HepG2 (cell line): ENCODE measurements around the gene TAF13. TPM values are rescaled to one million over a fixed set of nuclear protein-coding genes. Genes with fewer than 3 reads are reported as not detected.

Experiments
- ASH2L ChIP-seq: fragments of 300-600, 200-600 bp; sonication (generic); IDR thresholded peaks from 2 replicates; pipeline ENCODE4 v1.7.0; 2017; ENCODE audit warnings: low read depth, mild to moderate bottlenecking, moderate library complexity, mixed read lengths, low read length; ENCODE audit not compliant: insufficient read length
- BORCS8-MEF2B ChIP-seq: sonication (generic); formaldehyde crosslinking; IDR thresholded peaks from 2 replicates; pipeline ENCODE4 v1.8.0; 2022; ENCODE audit warnings: mild to moderate bottlenecking, missing genetic modification reagents
- CC2D1A ChIP-seq: sonication (generic); formaldehyde crosslinking; IDR thresholded peaks from 2 replicates; pipeline ENCODE4 v1.8.1; 2023; ENCODE audit warnings: mild to moderate bottlenecking, missing genetic modification reagents
- CENPT ChIP-seq: sonication (generic); formaldehyde crosslinking; IDR thresholded peaks from 2 replicates; pipeline ENCODE4 v1.8.0; 2022; ENCODE audit warnings: low read depth, mild to moderate bottlenecking, moderate library complexity, missing genetic modification reagents
- ELF3 ChIP-seq: IDR thresholded peaks from 2 replicates; pipeline ENCODE4 v1.6.1; 2016; ENCODE audit warnings: missing genetic modification reagents, missing compliant biosample characterization
- KMT2A ChIP-seq: sonication (generic); formaldehyde crosslinking; IDR thresholded peaks from 2 replicates; pipeline ENCODE4 v1.4.0; 2020; ENCODE audit warnings: missing genetic modification reagents
- MAFK ChIP-seq, 2 experiments: IDR thresholded peaks in 1 of 2; conservative IDR thresholded peaks in 1 of 2; 2 replicates each; pipeline ENCODE4 v1.6.1; 2011; ENCODE audit warnings: improper control_type of control experiment in 2 of 2, low read length in 2 of 2
- NFE2 ChIP-seq: sonication (generic); formaldehyde crosslinking; IDR thresholded peaks from 2 replicates; pipeline ENCODE4 v1.4.0; 2020; ENCODE audit warnings: missing genetic modification reagents
- POLR2AphosphoS2 ChIP-seq: IDR thresholded peaks from 2 replicates; pipeline ENCODE4 v1.6.1; 2011; ENCODE audit warnings: low read depth, low read length, improper control_type of control experiment
- PRMT3 ChIP-seq: sonication (generic); formaldehyde crosslinking; IDR thresholded peaks from 2 replicates; pipeline ENCODE4 v1.8.1; 2022; ENCODE audit warnings: low read depth, mild to moderate bottlenecking, moderate library complexity, missing genetic modification reagents, borderline replicate concordance
- RAD51 ChIP-seq: fragments of 450-650 bp; IDR thresholded peaks from 2 replicates; pipeline ENCODE4 v1.6.1; 2016; ENCODE audit warnings: borderline replicate concordance
- SIN3B ChIP-seq: fragments of 150-350 bp; IDR thresholded peaks from 2 replicates; pipeline ENCODE4 v1.6.1; 2014; ENCODE audit warnings: low read length
- SP5 ChIP-seq: IDR thresholded peaks from 2 replicates; pipeline ENCODE4 v1.6.1; 2016; ENCODE audit warnings: low read depth, borderline replicate concordance
- SSRP1 ChIP-seq: IDR thresholded peaks from 2 replicates; pipeline ENCODE4 v1.6.1; 2016; ENCODE audit warnings: control low read depth
- TCF12 ChIP-seq, 2 experiments: fragments of 450-650 bp in 1 of 2; sonication (generic) in 1 of 2; formaldehyde crosslinking in 1 of 2; IDR thresholded peaks; 2 replicates each; pipeline versions ENCODE4 v1.6.1 to v1.8.0; 2017 to 2022; ENCODE audit warnings: antibody characterized with exemption in 1 of 2, mild to moderate bottlenecking in 1 of 2, missing genetic modification reagents in 1 of 2, moderate library complexity in 1 of 2
- WIZ ChIP-seq: sonication (generic); formaldehyde crosslinking; IDR thresholded peaks from 2 replicates; pipeline ENCODE4 v1.5.1; 2020; ENCODE audit warnings: mild to moderate bottlenecking, missing genetic modification reagents
- ZNF205 ChIP-seq: IDR thresholded peaks from 2 replicates; pipeline ENCODE4 v1.6.1; 2018; ENCODE audit warnings: missing biosample characterization, missing genetic modification reagents
- ZNF263 ChIP-seq: sonication (generic); formaldehyde crosslinking; IDR thresholded peaks from 2 replicates; pipeline ENCODE4 v1.4.0; 2020; ENCODE audit warnings: missing genetic modification reagents
- ZNF337 ChIP-seq: sonication (generic); formaldehyde crosslinking; IDR thresholded peaks from 2 replicates; pipeline ENCODE4 v1.5.1; 2020; ENCODE audit warnings: missing genetic modification reagents, low read depth, mild to moderate bottlenecking, borderline replicate concordance
- ZNF501 ChIP-seq: sonication (generic); formaldehyde crosslinking; IDR thresholded peaks from 2 replicates; pipeline ENCODE4 v1.5.1; 2020; ENCODE audit warnings: mild to moderate bottlenecking, moderate library complexity, missing genetic modification reagents
- ZNF577 ChIP-seq: sonication (generic); formaldehyde crosslinking; IDR thresholded peaks from 2 replicates; pipeline ENCODE4 v1.4.0; 2020; ENCODE audit warnings: mild to moderate bottlenecking, low read depth, missing genetic modification reagents, borderline replicate concordance
- ZNF713 ChIP-seq: sonication (generic); formaldehyde crosslinking; IDR thresholded peaks from 2 replicates; pipeline ENCODE4 v1.4.0; 2020; ENCODE audit warnings: mild to moderate bottlenecking, missing genetic modification reagents
- ZNF740 ChIP-seq: sonication (generic); formaldehyde crosslinking; IDR thresholded peaks from 2 replicates; pipeline ENCODE4 v1.4.0; 2020; ENCODE audit warnings: missing genetic modification reagents
- polyA plus RNA-seq, 8 experiments: library from polyadenylated mRNA; depleted of rRNA in 3 of 8; stranded (reverse) in 7 of 8; unstranded in 1 of 8; fragments of >200 nt; fragmentation: Illumina TruSeq in 4 of 8; extraction: Trizol in 4 of 8; gene quantifications; 2 replicates each; pipeline versions ENCODE4 v1.2.1 to v1.2.3, GENCODE V29; 2011 to 2016; ENCODE audit warnings: low read depth in 4 of 8, missing spikeins in 1 of 8, mixed read lengths in 1 of 8; ENCODE audit not compliant: insufficient read depth in 1 of 8
- total RNA-seq, 5 experiments: library from RNA; depleted of rRNA; stranded (reverse); fragments of >200 nt; fragmentation: Illumina TruSeq; extraction: Trizol; gene quantifications; 2 replicates each; pipeline ENCODE4 v1.2.3, GENCODE V29; 2016; ENCODE audit warnings: low read depth in 1 of 5
- TF ChIP-seq, protein P1 (sequence below): sonication (generic); formaldehyde crosslinking; IDR thresholded peaks from 2 replicates; pipeline ENCODE4 v1.4.0; 2020; ENCODE audit warnings: low read depth, mild to moderate bottlenecking, missing genetic modification reagents
- TF ChIP-seq, protein P2 (sequence below): sonication (generic); formaldehyde crosslinking; IDR thresholded peaks from 2 replicates; pipeline ENCODE4 v1.4.0; 2020; ENCODE audit warnings: missing genetic modification reagents, borderline replicate concordance

Gene TAF13
- total and polyA plus RNA-seq, 2 of the 13 experiments (the other 11 are each of a cell fraction or from before 2014, with no cell fraction given): 11.5 to 36.3 TPM

GRCh38 chr1:109089242-109090015 is 13.6 kb upstream of the TAF13 start (continued):
- TF ChIP-seq, protein P1, sequence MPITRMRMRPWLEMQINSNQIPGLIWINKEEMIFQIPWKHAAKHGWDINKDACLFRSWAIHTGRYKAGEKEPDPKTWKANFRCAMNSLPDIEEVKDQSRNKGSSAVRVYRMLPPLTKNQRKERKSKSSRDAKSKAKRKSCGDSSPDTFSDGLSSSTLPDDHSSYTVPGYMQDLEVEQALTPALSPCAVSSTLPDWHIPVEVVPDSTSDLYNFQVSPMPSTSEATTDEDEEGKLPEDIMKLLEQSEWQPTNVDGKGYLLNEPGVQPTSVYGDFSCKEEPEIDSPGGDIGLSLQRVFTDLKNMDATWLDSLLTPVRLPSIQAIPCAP (CRISPR knock-in tag): no peak
- peak; percentile 55; the same call in 1 of the 2 replicates for TF ChIP-seq KMT2A (CRISPR knock-in tag)
- TF ChIP-seq ZNF577 (CRISPR knock-in tag): no peak
- TF ChIP-seq ELF3: peak; percentile 53
- no peak for TF ChIP-seq PRMT3 (CRISPR knock-in tag)
- TF ChIP-seq ZNF205: no peak
- TF ChIP-seq CC2D1A (CRISPR knock-in tag): no peak
- TF ChIP-seq ZNF263 (CRISPR knock-in tag): peak; percentile 16; the same call in 1 of the 2 replicates
- 0 out of 2 replicates have a peak, but pooled peaks have one; percentile 30 for TF ChIP-seq SP5 (CRISPR knock-in tag)
- no peak for TF ChIP-seq CENPT
- no peak for TF ChIP-seq SIN3B
- TF ChIP-seq SSRP1: peak; percentile 34; the same call in 1 of the 2 replicates
- TF ChIP-seq ZNF740 (CRISPR knock-in tag): no peak
- no peak for TF ChIP-seq ZNF713 (CRISPR knock-in tag)
- TF ChIP-seq BORCS8-MEF2B (CRISPR knock-in tag): no peak
- no peak for TF ChIP-seq TCF12 (IDR thresholded peaks at IDR 0.05)
- TF ChIP-seq TCF12 (CRISPR knock-in tag; IDR thresholded peaks at IDR 0.05): no peak
- TF ChIP-seq ASH2L: peak; percentile 55
- TF ChIP-seq WIZ (CRISPR knock-in tag): no peak
- TF ChIP-seq POLR2AphosphoS2: no peak
- TF ChIP-seq ZNF337 (CRISPR knock-in tag): no peak
- TF ChIP-seq ZNF501 (CRISPR knock-in tag): peak; percentile 55; the same call in 1 of the 2 replicates
- no peak for TF ChIP-seq RAD51
- no peak for TF ChIP-seq NFE2 (CRISPR knock-in tag)
- TF ChIP-seq MAFK (conservative IDR thresholded peaks at IDR 0.05 in 1 of 2, IDR thresholded peaks at IDR 0.05 in 1 of 2; ENCODE audit: low read length in 2 of 2): no peak
- TF ChIP-seq, protein P2, sequence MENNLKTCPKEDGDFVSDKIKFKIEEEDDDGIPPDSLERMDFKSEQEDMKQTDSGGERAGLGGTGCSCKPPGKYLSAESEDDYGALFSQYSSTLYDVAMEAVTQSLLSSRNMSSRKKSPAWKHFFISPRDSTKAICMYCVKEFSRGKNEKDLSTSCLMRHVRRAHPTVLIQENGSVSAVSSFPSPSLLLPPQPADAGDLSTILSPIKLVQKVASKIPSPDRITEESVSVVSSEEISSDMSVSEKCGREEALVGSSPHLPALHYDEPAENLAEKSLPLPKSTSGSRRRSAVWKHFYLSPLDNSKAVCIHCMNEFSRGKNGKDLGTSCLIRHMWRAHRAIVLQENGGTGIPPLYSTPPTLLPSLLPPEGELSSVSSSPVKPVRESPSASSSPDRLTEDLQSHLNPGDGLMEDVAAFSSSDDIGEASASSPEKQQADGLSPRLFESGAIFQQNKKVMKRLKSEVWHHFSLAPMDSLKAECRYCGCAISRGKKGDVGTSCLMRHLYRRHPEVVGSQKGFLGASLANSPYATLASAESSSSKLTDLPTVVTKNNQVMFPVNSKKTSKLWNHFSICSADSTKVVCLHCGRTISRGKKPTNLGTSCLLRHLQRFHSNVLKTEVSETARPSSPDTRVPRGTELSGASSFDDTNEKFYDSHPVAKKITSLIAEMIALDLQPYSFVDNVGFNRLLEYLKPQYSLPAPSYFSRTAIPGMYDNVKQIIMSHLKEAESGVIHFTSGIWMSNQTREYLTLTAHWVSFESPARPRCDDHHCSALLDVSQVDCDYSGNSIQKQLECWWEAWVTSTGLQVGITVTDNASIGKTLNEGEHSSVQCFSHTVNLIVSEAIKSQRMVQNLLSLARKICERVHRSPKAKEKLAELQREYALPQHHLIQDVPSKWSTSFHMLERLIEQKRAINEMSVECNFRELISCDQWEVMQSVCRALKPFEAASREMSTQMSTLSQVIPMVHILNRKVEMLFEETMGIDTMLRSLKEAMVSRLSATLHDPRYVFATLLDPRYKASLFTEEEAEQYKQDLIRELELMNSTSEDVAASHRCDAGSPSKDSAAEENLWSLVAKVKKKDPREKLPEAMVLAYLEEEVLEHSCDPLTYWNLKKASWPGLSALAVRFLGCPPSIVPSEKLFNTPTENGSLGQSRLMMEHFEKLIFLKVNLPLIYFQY: peak; percentile 71; the same call in 1 of the 2 replicates
